ENCODE measurements around the gene MAP2K5.

DNA sequence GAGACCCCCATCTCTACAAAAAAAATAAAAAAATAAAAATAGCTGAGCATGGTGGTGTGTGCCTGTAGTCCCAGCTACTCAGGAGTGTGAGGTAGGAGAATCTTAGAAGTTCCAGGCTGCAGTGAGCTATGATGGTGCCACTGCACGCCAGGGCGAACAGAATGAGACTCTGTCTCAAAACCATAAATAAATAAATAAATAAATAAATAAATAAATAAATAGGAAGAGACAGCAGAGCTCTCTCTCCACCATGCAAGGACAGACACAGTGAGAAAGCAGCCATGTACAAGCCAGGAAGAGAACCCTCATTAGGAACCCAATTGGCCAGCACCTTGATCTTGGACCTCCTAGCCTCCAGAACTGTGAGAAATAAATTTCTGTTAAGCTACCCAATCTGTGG is 26.9 kb upstream of the MAP2K5 start:
- TF ChIP-seq, protein P1, sequence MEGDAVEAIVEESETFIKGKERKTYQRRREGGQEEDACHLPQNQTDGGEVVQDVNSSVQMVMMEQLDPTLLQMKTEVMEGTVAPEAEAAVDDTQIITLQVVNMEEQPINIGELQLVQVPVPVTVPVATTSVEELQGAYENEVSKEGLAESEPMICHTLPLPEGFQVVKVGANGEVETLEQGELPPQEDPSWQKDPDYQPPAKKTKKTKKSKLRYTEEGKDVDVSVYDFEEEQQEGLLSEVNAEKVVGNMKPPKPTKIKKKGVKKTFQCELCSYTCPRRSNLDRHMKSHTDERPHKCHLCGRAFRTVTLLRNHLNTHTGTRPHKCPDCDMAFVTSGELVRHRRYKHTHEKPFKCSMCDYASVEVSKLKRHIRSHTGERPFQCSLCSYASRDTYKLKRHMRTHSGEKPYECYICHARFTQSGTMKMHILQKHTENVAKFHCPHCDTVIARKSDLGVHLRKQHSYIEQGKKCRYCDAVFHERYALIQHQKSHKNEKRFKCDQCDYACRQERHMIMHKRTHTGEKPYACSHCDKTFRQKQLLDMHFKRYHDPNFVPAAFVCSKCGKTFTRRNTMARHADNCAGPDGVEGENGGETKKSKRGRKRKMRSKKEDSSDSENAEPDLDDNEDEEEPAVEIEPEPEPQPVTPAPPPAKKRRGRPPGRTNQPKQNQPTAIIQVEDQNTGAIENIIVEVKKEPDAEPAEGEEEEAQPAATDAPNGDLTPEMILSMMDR (IDR thresholded peaks at IDR 0.05; ENCODE audit: low read depth, low read length, missing input control), result no peak
- TF ChIP-seq GABPA (IDR thresholded peaks at IDR 0.05 in 1 of 2, conservative IDR thresholded peaks at IDR 0.05 in 1 of 2) (no peak), JUND (IDR thresholded peaks at IDR 0.05) (no peak), SP1 (IDR thresholded peaks at IDR 0.05) (no peak), YY1 (IDR thresholded peaks at IDR 0.05) (no peak), RXRA (IDR thresholded peaks at IDR 0.05) (no peak), FOXA2 (IDR thresholded peaks at IDR 0.05) (no peak)
- TF ChIP-seq, protein P2, sequence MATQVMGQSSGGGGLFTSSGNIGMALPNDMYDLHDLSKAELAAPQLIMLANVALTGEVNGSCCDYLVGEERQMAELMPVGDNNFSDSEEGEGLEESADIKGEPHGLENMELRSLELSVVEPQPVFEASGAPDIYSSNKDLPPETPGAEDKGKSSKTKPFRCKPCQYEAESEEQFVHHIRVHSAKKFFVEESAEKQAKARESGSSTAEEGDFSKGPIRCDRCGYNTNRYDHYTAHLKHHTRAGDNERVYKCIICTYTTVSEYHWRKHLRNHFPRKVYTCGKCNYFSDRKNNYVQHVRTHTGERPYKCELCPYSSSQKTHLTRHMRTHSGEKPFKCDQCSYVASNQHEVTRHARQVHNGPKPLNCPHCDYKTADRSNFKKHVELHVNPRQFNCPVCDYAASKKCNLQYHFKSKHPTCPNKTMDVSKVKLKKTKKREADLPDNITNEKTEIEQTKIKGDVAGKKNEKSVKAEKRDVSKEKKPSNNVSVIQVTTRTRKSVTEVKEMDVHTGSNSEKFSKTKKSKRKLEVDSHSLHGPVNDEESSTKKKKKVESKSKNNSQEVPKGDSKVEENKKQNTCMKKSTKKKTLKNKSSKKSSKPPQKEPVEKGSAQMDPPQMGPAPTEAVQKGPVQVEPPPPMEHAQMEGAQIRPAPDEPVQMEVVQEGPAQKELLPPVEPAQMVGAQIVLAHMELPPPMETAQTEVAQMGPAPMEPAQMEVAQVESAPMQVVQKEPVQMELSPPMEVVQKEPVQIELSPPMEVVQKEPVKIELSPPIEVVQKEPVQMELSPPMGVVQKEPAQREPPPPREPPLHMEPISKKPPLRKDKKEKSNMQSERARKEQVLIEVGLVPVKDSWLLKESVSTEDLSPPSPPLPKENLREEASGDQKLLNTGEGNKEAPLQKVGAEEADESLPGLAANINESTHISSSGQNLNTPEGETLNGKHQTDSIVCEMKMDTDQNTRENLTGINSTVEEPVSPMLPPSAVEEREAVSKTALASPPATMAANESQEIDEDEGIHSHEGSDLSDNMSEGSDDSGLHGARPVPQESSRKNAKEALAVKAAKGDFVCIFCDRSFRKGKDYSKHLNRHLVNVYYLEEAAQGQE (IDR thresholded peaks at IDR 0.05), result no peak

All from liver (tissue), 3 donors.